AG09319 (cell line): ENCODE measurements around the gene FBXL5.

Source experiments
- DNase-seq: peaks from one replicate; pipeline ENCODE4 v3.0.0-alpha.2; 2010; ENCODE audit warnings: low read depth; ENCODE audit errors: extremely low read depth
- CTCF ChIP-seq: IDR thresholded peaks from 2 replicates; pipeline ENCODE4 v1.5.1; 2011; ENCODE audit warnings: low read depth, mild to moderate bottlenecking, inconsistent platforms, low read length, moderate library complexity

FBXL5 gene

DNA sequence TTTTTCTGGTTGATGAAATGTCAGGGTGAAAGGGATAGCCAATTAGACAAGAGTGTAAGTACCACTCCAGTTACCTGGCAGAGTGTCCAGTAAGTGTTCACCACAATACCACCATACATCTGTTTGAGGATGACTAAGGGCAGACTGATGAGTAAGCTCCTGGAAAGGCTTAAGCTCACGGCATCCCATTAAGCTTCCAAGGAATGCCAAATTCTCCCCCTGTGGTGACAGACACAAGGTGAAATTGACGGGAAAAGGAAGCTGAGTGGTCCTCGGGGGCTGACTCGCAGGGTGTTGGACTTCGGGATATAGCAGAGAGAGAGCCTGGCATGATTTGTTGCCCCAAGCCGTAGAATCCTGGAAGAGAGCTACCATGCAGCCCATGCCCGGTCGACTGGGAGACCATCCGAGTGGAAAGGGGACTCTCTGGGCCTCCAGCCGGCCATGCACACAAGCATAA is 40.1 kb upstream of the FBXL5 start:
- no peak for TF ChIP-seq CTCF
- peak; percentile 73 for DNase-seq

DNA sequence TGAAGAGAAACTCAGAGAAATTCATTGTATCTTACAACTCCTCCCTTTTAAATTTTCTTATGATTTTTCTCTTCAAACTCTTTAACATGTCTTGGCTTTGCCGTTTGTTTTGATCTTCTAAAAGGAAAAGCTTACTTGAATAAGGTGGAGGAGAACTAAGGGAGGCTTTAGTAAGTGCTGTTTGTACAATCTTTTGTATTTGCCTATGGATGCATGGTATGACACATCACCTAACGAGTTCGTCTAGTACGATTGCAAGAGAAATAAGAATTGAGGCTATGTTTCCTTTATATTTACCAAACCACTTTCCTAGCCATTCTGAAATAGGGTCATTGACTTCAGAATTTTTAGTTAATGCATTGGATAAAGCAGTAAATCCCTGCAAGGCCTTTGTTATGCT is 39.3 kb upstream of the FBXL5 start:
- no peak for DNase-seq
- TF ChIP-seq CTCF = no peak

DNA sequence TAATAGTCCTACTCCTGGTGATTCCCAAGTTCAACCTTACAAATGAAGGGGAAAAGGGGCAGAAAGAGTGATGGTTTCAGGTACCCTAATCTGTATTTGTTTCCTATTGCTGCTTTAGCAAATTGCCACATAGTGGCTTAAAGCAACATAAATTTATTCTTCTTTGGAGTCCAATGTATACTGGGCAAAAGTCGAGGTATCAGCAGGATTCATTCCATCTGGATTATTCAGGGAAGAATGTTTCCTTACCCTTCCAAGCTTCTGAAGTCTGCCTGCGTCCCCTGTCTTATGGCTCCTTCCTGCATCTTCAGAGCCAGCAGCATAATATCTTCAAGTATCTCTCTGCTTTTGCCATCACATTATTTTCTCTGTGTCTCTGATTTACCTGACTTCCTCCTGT is 37.4 kb upstream of the FBXL5 start:
- no peak for TF ChIP-seq CTCF
- DNase-seq = no peak

DNA sequence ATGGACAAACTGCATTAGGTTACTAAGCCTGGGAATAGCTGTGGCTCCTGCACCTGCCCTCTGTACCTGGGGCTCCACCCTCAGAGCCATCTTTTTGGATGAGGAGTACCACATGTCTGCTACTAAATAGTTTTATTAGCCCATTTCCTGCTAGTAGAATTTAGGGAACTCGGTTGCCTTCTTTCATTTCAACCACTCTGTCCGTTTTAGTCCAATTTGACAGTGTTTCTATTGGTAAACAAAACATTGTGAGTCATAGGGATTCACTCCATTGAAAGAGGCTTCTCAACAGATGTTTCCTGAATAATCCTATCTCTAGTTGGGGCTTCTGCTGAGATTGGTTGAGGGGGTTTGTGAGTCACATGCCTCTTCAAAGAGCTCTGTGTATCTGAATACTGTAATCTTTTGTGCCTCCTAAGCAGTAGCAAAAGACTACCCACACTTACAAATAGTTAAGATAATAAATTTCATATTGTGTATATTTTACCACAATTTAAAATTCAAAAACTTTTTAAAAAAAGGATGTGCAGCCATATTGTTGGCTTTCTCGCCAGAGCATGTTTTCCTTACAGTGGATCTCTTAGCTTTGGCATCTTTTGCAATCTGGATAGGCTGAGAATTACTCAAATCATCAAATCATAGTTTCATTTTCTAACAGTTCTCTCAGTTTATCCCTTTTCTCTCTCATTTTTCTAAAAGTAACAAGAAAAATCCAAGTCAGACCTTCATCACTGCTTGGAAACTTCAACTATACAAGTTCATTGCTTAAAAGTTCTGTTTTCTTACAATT is 36.4 kb upstream of the FBXL5 start:
- no peak for DNase-seq
- no peak for TF ChIP-seq CTCF

GRCh38 chr4:15690020-15690809 is 35.1 kb upstream of the FBXL5 start:
- TF ChIP-seq CTCF = no peak
- DNase-seq = no peak

GRCh38 chr4:15689540-15689939 is 34.4 kb upstream of the FBXL5 start:
- no peak for DNase-seq
- TF ChIP-seq CTCF = no peak

- TF ChIP-seq CTCF = no peak
Measured at GRCh38 chr4:15688051-15688450, 32.9 kb upstream of the FBXL5 start.

More at GRCh38 chr4:15688051-15688450, 32.9 kb upstream of the FBXL5 start:
- DNase-seq = no peak
